Parathyroid adenoma (tissue), 2 donors: Measurements from ENCODE around the gene SFXN5.

ENCODE experiments used
- H2AFZ ChIP-seq: fragments of 300-600 bp; sonication (generic); one replicate; pipeline ENCODE4 v1.7.0; 2017; ENCODE audit warnings: antibody characterized with exemption, mild to moderate bottlenecking
- H3K27ac ChIP-seq: fragments of 300-600 bp; sonication (generic); one replicate; pipeline ENCODE4 v1.7.0; 2017
- H3K27me3 ChIP-seq: fragments of 300-600 bp; sonication (generic); one replicate; pipeline ENCODE4 v1.7.0; 2017; ENCODE audit warnings: low read length; ENCODE audit not compliant: control insufficient read depth, insufficient read depth
- H3K36me3 ChIP-seq: fragments of 300-600 bp; sonication (generic); one replicate; pipeline ENCODE4 v1.7.0; 2017; ENCODE audit warnings: low read length; ENCODE audit not compliant: control insufficient read depth, insufficient read depth
- H3K4me1 ChIP-seq: fragments of 300-600 bp; sonication (generic); one replicate; pipeline ENCODE4 v1.7.0; 2017; ENCODE audit warnings: control low read depth
- H3K4me2 ChIP-seq: fragments of 300-600 bp; sonication (generic); one replicate; pipeline ENCODE4 v1.7.0; 2017; ENCODE audit warnings: low read length
- H3K4me3 ChIP-seq: fragments of 300-600 bp; sonication (generic); one replicate; pipeline ENCODE4 v1.7.0; 2017; ENCODE audit warnings: low read depth, low read length
- H3K79me2 ChIP-seq: fragments of 300-600 bp; sonication (generic); one replicate; pipeline ENCODE4 v1.7.0; 2017; ENCODE audit warnings: control low read depth
- H3K9ac ChIP-seq: fragments of 300-600 bp; sonication (generic); one replicate; pipeline ENCODE4 v1.7.0; 2017; ENCODE audit warnings: mild to moderate bottlenecking
- H3K9me3 ChIP-seq: fragments of 300-600 bp; sonication (generic); one replicate; pipeline ENCODE4 v1.7.0; 2017; ENCODE audit warnings: low read length; ENCODE audit not compliant: control insufficient read depth
- TF ChIP-seq, protein P1 (sequence below): fragments of 300-600 bp; sonication (generic); IDR thresholded peaks from one replicate; pipeline ENCODE4 v1.7.0; 2017; ENCODE audit warnings: antibody characterized with exemption, mild to moderate bottlenecking
- donor health status: primary hyperparathyroidism.

The SFXN5 gene

DNA sequence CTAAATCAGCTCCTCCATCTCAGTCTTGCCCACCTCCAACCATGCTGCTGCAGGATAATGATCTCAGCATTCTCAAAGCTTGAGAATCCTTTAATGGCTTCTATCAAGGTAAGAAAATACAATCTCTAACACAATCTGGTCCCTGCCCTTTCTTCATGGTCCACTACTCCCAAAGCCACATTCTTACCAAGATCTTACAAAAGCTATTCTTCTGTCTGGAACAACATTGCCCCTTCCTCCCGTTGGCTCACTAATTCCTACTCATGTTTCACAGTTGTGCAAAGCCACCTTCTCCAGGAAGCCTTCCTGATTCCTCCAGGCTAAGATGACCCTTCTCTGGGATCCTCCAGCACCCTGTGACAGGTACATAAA, 5.9 kb upstream of the SFXN5 start:
- Histone ChIP-seq H3K9me3 (no peaks in the 10 kb centered on the region), H3K9ac (no peak overlapping the region), H3K27ac (peak overlapping the region; percentile 60), H3K79me2 (peaks cover 43% of the 10 kb centered on the region), H2AFZ (no peak overlapping the region), H3K4me3 (no peak overlapping the region), H3K4me2 (peak overlapping the region; percentile 47), H3K36me3 (no peaks in the 10 kb centered on the region), H3K27me3 (no peaks in the 10 kb centered on the region), H3K4me1 (peaks cover 53% of the 10 kb centered on the region)
- TF ChIP-seq, protein P1, sequence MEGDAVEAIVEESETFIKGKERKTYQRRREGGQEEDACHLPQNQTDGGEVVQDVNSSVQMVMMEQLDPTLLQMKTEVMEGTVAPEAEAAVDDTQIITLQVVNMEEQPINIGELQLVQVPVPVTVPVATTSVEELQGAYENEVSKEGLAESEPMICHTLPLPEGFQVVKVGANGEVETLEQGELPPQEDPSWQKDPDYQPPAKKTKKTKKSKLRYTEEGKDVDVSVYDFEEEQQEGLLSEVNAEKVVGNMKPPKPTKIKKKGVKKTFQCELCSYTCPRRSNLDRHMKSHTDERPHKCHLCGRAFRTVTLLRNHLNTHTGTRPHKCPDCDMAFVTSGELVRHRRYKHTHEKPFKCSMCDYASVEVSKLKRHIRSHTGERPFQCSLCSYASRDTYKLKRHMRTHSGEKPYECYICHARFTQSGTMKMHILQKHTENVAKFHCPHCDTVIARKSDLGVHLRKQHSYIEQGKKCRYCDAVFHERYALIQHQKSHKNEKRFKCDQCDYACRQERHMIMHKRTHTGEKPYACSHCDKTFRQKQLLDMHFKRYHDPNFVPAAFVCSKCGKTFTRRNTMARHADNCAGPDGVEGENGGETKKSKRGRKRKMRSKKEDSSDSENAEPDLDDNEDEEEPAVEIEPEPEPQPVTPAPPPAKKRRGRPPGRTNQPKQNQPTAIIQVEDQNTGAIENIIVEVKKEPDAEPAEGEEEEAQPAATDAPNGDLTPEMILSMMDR, result no peak

DNA sequence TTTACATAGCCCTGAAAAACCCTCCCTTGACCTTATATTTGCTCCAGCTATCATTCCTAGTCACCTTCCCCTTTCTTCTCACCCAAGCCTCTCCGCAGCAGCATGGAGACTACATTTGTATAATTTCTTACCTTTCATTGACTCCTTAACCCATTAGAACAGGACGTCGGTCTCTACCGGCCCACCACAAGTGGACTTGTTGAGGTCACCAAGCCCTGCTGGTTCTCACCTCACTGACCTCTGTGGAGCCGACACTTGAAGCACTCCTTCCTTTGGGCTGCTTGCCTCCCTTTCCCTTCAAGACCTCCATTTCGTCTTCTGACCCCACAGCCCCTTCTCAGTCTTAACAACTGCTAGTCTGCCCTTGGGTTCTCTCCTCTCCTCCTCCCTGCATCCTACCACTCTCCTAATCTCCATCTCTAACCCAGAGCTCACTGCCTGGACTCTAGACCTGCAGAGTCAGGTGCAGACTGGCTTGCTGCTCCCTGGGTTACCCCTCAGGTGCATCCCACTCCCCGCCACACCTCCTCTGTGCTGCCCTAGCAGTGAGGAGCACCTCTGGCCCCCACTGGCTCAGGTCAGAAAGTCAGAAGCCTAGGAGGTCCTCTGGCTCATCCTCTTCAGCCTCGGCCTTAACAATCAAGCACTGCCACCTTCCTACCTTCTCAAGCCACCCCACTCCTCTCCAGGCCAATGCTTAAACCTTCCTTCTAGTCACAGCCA, 5.3 kb upstream of the SFXN5 start:
- Histone ChIP-seq H3K36me3 (no peaks in the 10 kb centered on the region), H3K79me2 (peaks cover 39% of the 10 kb centered on the region), H3K9me3 (no peaks in the 10 kb centered on the region), H3K27me3 (no peaks in the 10 kb centered on the region), H3K4me3 (no peak overlapping the region), H3K27ac (peak overlapping the region; percentile 25), H3K4me2 (peak overlapping the region; percentile 47), H3K4me1 (peaks cover 57% of the 10 kb centered on the region), H2AFZ (no peak overlapping the region), H3K9ac (no peak overlapping the region)
- TF ChIP-seq, protein P1, result no peak

GRCh38 chr2:73075477-73076373, 4.2 kb upstream of the SFXN5 start:
- H3K9ac ChIP-seq, result no peak overlapping the region
- peak overlapping the region; percentile 19 for H3K27ac ChIP-seq
- H3K4me2 ChIP-seq, result no peak overlapping the region
- peaks cover 60% of the 10 kb centered on the region for H3K4me1 ChIP-seq
- no peaks in the 10 kb centered on the region for H3K36me3 ChIP-seq
- H3K79me2 ChIP-seq, result peaks cover 30% of the 10 kb centered on the region
- no peaks in the 10 kb centered on the region for H3K27me3 ChIP-seq
- no peak overlapping the region for H3K4me3 ChIP-seq
- H3K9me3 ChIP-seq, result no peaks in the 10 kb centered on the region
- TF ChIP-seq, protein P1, result no peak
- no peak overlapping the region for H2AFZ ChIP-seq

DNA sequence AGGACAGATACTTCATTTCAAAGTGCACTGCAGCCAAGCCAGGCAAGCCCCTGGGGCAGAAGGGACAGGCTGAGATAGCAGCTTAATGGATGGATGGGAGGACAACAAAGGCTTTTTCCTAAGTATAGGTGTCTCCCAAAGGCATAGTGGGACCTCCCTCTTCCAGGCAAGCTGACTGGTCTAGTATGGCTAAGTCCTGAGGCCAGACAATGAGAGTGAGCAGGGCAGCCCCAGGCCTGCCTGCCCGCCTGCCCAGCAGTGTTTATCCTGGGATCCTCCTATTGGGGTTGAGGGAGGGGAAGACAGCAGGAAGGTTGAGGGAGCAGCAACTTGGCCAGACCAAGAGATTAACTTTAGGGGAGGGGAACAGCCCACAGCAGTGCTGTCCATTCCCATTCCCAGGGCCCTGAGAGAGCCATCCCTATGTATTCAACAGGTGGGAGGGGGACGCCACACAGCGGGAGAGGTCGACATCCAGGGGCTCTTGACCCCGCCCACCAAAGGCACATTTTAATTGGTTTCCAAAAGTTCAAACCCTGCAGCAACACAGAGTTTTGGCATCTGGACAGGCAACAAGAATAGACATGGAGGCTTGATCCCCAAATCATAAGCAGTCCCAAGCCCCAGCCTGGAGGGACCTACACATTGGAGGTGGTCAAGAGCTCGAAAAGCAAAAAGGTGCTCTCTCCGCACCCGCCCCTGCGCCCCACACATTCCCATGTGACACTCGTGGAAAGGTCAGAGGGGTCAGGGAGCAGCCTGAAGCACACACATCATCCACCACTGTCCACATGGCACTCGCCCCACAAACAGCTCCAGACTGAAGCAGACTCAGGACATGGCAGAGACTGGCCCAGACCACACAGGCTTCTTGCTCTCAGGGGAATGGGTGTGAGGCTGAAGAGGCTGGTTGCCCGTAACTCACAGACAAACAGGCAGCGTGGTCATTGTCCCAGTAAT, 2.9 kb upstream of the SFXN5 start:
- H3K4me2 ChIP-seq, result no peak overlapping the region
- H3K79me2 ChIP-seq, result peaks cover 19% of the 10 kb centered on the region
- no peaks in the 10 kb centered on the region for H3K9me3 ChIP-seq
- TF ChIP-seq, protein P1, result no peak
- H3K36me3 ChIP-seq, result no peaks in the 10 kb centered on the region
- no peak overlapping the region for H3K9ac ChIP-seq
- H2AFZ ChIP-seq, result no peak overlapping the region
- no peak overlapping the region for H3K4me3 ChIP-seq
- no peak overlapping the region for H3K27ac ChIP-seq
- H3K4me1 ChIP-seq, result peaks cover 54% of the 10 kb centered on the region
- no peaks in the 10 kb centered on the region for H3K27me3 ChIP-seq
